GM12875 (cell line): Measurements from ENCODE around the gene NUP62CL.

ENCODE experiments used
- H3K4me3 ChIP-seq: one replicate; pipeline ENCODE4 v1.5.1; 2011; ENCODE audit warnings: low read depth, low read length, control low read depth
- CTCF ChIP-seq: IDR thresholded peaks from 2 replicates; pipeline ENCODE4 v1.5.1; 2011; ENCODE audit warnings: low read depth, mild to moderate bottlenecking, control low read depth, inconsistent platforms, low read length, moderate library complexity, borderline replicate concordance; ENCODE audit not compliant: insufficient read depth

NUP62CL gene

DNA sequence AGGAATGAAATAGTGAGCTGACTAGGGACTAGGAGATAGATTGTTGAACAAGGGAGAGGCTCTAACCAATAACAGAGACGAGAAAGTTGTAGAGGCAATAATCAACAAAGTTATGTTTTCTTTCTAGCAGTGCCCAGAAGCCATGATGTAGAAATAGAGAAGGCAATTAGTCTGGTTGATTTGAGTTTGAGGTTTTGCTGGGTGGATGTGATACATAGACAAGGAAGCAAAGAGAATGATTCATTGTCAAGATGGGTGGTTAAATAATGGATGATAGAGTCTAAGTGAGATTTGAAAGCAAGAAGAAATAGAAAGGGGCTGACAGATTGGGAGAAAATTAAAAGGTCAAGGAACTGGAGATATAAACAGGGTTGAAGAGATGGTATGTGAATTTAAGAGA is 98.8 kb downstream of the NUP62CL start:
- TF ChIP-seq CTCF = no peak

GRCh38 chrX:107102980-107103379 is 103.3 kb downstream of the NUP62CL start:
- no peak overlapping the region for H3K4me3 ChIP-seq
- TF ChIP-seq CTCF = no peak

More for the DNA sequence above, 98.8 kb downstream of the NUP62CL start:
- H3K4me3 ChIP-seq = no peak overlapping the region

- H3K4me3 ChIP-seq = no peak overlapping the region
- TF ChIP-seq CTCF = no peak
Observed at GRCh38 chrX:107076158-107076557, 130.1 kb downstream of the NUP62CL start.
